ENCODE measurements around the gene RSPH10B2.
"Not testable (repeated sequence)": the region's sequence is repeated elsewhere in the genome, so short reads cannot be mapped to it uniquely, and the experiment has no call there.

The RSPH10B2 gene

DNA sequence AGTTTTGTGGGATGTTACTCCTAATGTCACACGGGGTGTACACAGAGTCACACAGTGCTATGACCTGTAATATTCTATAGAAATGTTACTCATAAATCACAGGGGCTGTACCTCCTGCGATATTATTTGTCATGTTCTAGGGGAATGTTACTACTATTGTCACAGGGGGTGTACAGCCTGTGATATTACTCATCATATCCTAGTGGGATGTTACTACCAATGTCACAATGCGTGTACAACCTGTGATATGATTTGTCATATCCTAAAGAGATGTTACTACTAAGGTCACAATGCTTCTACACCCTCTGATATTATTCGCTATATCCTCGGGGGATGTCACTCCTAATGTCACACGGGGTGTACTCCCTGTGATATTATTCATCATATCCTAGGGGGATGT lies 79.7 kb downstream of the RSPH10B2 start:
- intact Hi-C loops (cut with DNase I): no loop called here
- DNase-seq: no peak

DNA sequence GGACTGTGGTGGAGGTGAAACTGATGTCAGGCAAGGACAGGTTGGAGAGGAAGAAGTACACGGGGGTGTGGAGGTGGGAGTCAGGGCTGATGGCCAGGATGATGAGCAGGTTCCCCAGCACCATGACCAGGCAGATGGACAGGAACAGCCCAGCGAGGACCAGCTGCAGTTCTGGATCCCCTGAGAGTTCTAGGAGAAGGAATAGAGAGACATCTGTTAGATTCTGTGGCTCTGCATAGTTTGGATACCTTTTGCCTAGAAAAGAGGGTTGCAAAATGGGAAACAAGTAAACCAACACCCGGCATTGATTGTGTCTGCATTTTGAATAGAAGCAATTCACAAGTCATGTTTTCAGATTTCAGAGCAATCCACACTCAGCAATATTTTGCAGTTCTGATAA lies 81.6 kb downstream of the RSPH10B2 start:
- intact Hi-C loops (cut with DNase I): not testable (repeated sequence)
- DNase-seq: peak in 1 of 10 donors; percentile 26

DNA sequence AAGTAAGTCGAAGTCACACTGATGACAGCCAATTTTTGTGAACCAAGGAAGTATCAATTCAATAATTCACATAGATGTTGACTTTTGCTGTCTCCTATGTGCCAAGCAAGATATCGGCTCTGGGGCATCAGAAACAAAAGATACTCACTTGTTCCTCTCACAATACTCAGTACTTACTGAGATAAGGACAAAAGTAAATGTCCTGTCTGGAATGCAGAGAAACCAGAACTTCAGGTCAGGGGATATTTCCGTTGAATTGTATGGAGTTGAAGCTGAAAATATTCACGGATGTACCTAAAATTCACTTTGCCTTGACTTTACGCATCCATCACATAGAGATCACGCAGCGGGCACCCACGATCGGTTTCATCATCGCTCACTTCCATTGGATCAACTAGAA lies 83.2 kb downstream of the RSPH10B2 start:
- intact Hi-C loops (cut with DNase I); DNase-seq: not testable (repeated sequence)

DNA sequence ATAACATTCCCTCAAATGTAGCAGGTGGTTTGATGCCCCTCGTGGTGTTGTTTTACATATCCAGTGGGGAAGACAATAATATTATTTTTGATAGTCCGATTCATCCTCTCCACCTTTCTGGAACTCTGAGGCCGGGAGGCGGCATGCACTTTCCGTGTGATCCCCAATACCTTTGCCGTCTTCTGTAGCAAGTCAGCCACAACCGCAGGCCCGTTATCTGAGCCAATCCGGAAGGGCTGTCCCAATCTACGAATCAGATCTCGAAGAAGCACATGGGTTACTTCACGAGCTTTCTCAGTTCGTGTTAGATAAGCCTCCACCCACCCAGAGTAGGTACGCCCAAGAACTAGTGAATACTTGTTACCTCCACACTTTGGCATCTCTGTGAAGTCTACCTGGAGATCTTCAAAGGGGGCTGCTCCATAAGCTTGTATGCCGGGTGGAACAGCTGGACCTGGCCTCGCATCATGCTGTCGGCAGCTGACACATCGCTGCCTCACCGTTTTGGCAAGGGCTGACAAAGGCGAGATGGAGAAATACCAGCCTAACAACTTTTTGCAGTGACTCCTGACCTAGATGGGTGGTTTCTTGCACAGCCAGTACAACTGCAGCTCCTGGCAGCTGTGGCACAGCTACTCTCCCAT lies 88.5 kb downstream of the RSPH10B2 start:
- peak in 1 of 10 donors; percentile 74 for DNase-seq
- intact Hi-C loops (cut with DNase I): not testable (repeated sequence)

DNA sequence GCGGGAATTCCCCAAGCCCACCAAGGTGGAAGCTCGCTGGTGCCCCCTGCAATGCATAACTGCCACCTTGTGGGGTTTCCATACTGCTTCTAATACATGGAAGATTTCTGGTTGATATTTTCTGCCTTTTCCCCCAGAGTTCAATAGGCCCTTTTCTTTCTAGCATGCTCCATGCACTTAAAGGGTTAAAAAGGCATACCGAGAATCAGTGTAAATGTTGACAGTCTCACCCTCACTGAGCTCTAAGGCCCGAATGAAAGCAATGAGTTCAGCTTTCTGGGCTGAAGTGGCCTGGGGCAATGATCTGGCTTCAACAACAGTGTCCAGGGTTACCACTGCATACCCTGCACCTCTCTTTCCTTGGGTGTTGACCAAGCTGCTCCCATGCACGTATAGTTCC lies 89.2 kb downstream of the RSPH10B2 start:
- DNase-seq; intact Hi-C loops (cut with DNase I): not testable (repeated sequence)

DNA sequence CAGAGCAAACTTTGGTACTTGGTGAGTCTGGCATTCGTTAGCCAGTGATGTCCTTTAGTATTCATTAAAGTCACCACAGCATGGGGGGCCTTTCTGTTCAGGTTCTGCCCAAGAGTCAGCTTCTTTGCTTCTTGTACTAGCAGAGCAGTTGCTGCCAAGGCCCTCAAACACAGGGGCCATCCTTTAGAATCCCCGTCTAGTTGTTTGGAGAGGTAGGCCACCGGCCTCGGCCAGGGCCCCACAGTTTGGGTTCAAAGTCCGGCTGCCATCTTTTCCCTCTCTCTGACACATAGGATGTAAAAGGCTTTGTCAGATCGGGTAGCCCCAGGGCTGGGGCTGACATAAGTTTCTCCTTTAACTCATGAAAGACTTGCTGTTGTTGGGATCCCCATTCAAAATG lies 89.8 kb downstream of the RSPH10B2 start:
- intact Hi-C loops (cut with DNase I); DNase-seq: not testable (repeated sequence)

DNA sequence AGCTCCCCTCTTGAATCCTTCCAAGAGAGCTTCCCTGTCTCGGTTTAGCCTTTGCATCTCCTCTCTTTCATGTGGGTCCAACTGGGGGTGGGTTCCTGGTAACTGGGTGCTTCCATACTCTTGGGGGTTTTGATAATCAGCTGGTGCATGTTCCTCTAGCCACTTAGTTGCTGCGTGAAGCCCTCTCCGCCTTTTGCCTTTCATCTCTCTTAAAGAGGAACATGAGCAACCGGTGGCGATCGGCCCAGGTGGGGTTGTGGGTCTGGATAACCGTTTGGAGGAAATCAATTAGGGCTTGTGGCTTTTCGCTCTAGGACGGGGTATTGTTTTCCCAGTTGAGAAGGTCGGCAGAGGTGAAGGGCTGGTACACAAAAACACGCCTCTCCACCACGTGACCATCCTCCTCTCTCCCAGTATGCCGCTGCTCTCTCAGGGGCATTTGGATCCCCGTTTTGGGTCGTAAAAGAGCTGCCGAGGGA lies 92.1 kb downstream of the RSPH10B2 start:
- peak in 1 of 10 donors; percentile 4 for DNase-seq
- intact Hi-C loops (cut with DNase I): not testable (repeated sequence)

DNA sequence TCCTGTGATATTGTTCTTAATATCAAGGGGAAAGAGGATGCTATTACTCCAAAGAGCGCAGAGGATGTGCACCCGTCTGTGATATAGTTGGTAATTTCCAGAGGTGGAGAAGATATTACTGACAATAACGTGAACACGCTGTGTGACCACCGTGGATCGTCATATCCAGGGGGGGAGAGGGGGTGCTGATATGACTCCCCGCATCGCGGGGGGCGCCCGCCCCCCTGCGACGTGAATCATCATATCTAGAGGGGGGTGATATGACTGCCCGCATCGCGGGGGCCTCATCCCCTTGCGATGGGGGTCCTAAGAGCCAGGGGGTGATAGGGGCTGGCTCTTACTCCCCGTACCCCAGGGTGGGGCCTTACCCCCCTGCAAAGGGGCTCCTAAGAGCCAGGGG lies 93.8 kb downstream of the RSPH10B2 start:
- peak in 1 of 10 donors; percentile 21 for DNase-seq
- intact Hi-C loops (cut with DNase I): not testable (repeated sequence)
